HepG2 (cell line): ENCODE measurements around the gene HMGB3. TPM values are rescaled to one million over a fixed set of nuclear protein-coding genes. Genes with fewer than 3 reads are reported as not detected.

Experiments
- ATAC-seq: fragments of 200-7000 bp; cut with Tn5 transposase; 3 replicates; pipeline ENCODE4 v1.9.1; 2020; ENCODE audit warnings: mild to moderate bottlenecking, moderate library complexity
- BruUV-seq: library from RNA; stranded (reverse); fragments of 400-500 nt; replicated peaks from 2 replicates; lab custom pipeline; 2021; lab: Mats Ljungman, UMichigan
- CTCF ChIA-PET: fragments of 300-600 bp; formaldehyde crosslinking; extraction: SDS; loops from one replicate; lab custom pipeline; 2021; ENCODE audit warnings: low total read pairs, inconsistent platforms, low intra/inter-chr PET ratio; lab: Yijun Ruan, JAX
- POLR2A ChIA-PET: fragments of 350-600 bp; sonication (Branson Sonifier 250); formaldehyde crosslinking; loops from one replicate; lab custom pipeline; 2020; ENCODE audit warnings: antibody characterized with exemption, inconsistent platforms; lab: Yijun Ruan, JAX
- DNase-seq: peaks from one replicate; pipeline ENCODE4 v3.0.0-alpha.2; 2015; ENCODE audit warnings: low spot score
- FAIRE-seq: peaks from 3 replicates; lab custom pipeline; 2011; peaks lifted over from hg19 to GRCh38; lab: Jason Lieb, UNC
- H2AFZ ChIP-seq: one replicate; pipeline ENCODE4 v1.6.1; 2011; ENCODE audit warnings: low read length, inconsistent platforms
- H3K27ac ChIP-seq: fragments of 300-600 bp; 3 replicates; pipeline ENCODE4 v1.8.0; 2011; ENCODE audit warnings: mixed run types, mild to moderate bottlenecking, mixed read lengths, low read length, inconsistent platforms; ENCODE audit not compliant: insufficient read depth; ENCODE audit errors: extremely low read length
- H3K27me3 ChIP-seq, 2 experiments: fragments of 200-600 bp in 1 of 2; 2 replicates in 1 of 2; 3 replicates in 1 of 2; pipeline versions ENCODE4 v1.6.0 to v1.8.0; 2011; ENCODE audit warnings: low read length in 2 of 2, mild to moderate bottlenecking in 2 of 2, moderate library complexity in 2 of 2, inconsistent platforms in 1 of 2; ENCODE audit not compliant: insufficient read depth in 2 of 2, control insufficient read depth in 1 of 2
- H3K36me3 ChIP-seq, 2 experiments: fragments of 200-600 bp in 1 of 2; replicated peaks in 1 of 2; 2 replicates in 1 of 2; 3 replicates in 1 of 2; pipeline versions ENCODE4 v1.5.1 to v1.8.0; 2011; ENCODE audit warnings: low read length in 2 of 2, inconsistent platforms in 1 of 2; ENCODE audit not compliant: insufficient read depth in 2 of 2, control insufficient read depth in 1 of 2
- H3K4me1 ChIP-seq: 2 replicates; pipeline ENCODE4 v1.5.1; 2012; ENCODE audit warnings: low read length, inconsistent platforms; ENCODE audit not compliant: insufficient read depth
- H3K4me2 ChIP-seq: 2 replicates; pipeline ENCODE4 v1.6.0; 2011; ENCODE audit warnings: low read depth, low read length, inconsistent platforms
- H3K4me3 ChIP-seq, 3 experiments: fragments of 200-600 bp in 1 of 3; sonication (generic), shearing (Covaris generic) in 1 of 3; replicated peaks in 1 of 3; 2 replicates each; pipeline ENCODE4 v1.5.1; 2011 to 2016; ENCODE audit warnings: low read length in 3 of 3, inconsistent platforms in 2 of 3, low read depth in 2 of 3, mild to moderate bottlenecking in 2 of 3, control low read depth in 1 of 3, mixed read lengths in 1 of 3; ENCODE audit not compliant: insufficient read depth in 1 of 3
- H3K79me2 ChIP-seq: one replicate; pipeline ENCODE4 v1.6.1; 2011; ENCODE audit warnings: low read length, inconsistent platforms; ENCODE audit not compliant: insufficient read depth
- H3K9ac ChIP-seq: 2 replicates; pipeline ENCODE4 v1.6.0; 2011; ENCODE audit warnings: mild to moderate bottlenecking, low read depth, low read length, inconsistent platforms; ENCODE audit not compliant: insufficient read depth
- H3K9me3 ChIP-seq: 2 replicates; pipeline ENCODE4 v1.5.1; 2012; ENCODE audit warnings: mild to moderate bottlenecking, low read length
- H4K20me1 ChIP-seq: 2 replicates; pipeline ENCODE4 v1.6.0; 2011; ENCODE audit warnings: inconsistent platforms, mild to moderate bottlenecking, low read length, moderate library complexity; ENCODE audit not compliant: insufficient read depth
- CHD4 ChIP-seq: fragments of 200-600 bp; sonication (generic); IDR thresholded peaks from 2 replicates; pipeline ENCODE4 v1.7.0; 2017; ENCODE audit warnings: mild to moderate bottlenecking, low read length, borderline replicate concordance
- HDAC2 ChIP-seq: sonication (generic); formaldehyde crosslinking; IDR thresholded peaks from 2 replicates; pipeline ENCODE4 v1.4.0; 2020; ENCODE audit warnings: missing genetic modification reagents
- KAT7 ChIP-seq: IDR thresholded peaks from 2 replicates; pipeline ENCODE4 v1.6.1; 2018; ENCODE audit warnings: borderline replicate concordance, missing compliant biosample characterization
- MTF2 ChIP-seq: sonication (generic); formaldehyde crosslinking; IDR thresholded peaks from 2 replicates; pipeline ENCODE4 v1.5.0; 2020; ENCODE audit warnings: missing genetic modification reagents, borderline replicate concordance
- NR1H2 ChIP-seq: sonication (generic); formaldehyde crosslinking; IDR thresholded peaks from 2 replicates; pipeline ENCODE4 v1.8.1; 2022; ENCODE audit warnings: low read depth, missing genetic modification reagents, borderline replicate concordance
- RFX3 ChIP-seq: IDR thresholded peaks from 2 replicates; pipeline ENCODE4 v1.6.1; 2016; ENCODE audit warnings: missing biosample characterization, missing genetic modification reagents
- TMF1 ChIP-seq: sonication (generic); formaldehyde crosslinking; IDR thresholded peaks from 2 replicates; pipeline ENCODE4 v1.8.1; 2022; ENCODE audit warnings: low read depth, missing genetic modification reagents
- ZNF180 ChIP-seq: sonication (generic); formaldehyde crosslinking; IDR thresholded peaks from 2 replicates; pipeline ENCODE4 v1.4.0; 2020; ENCODE audit warnings: low read depth, missing genetic modification reagents, borderline replicate concordance
- ZNF446 ChIP-seq: sonication (generic); formaldehyde crosslinking; IDR thresholded peaks from 2 replicates; pipeline ENCODE4 v1.5.0; 2020; ENCODE audit warnings: mild to moderate bottlenecking, missing genetic modification reagents
- WGBS: methylation state at CpG from one replicate; pipeline ENCODE4 v1.1.6; 2017; ENCODE audit warnings: low lambda C conversion rate; 5-methylcytosine and 5-hydroxymethylcytosine counted together
- in situ Hi-C: cut with HindIII; loops from 2 replicates; pipeline ENCODE4 v1.10.0; 2017; ENCODE audit warnings: low pct_unique_long_range_greater_than_20kb; ENCODE audit not compliant: extremely low pct_ligation_motif_present
- intact Hi-C: fragments of 100-400 bp; cut with micrococcal nuclease; formaldehyde crosslinking; loops from one replicate; pipeline ENCODE4 v1.10.0; 2022; ENCODE audit not compliant: unreplicated experiment
- polyA plus RNA-seq, 8 experiments: library from polyadenylated mRNA; depleted of rRNA in 3 of 8; stranded (reverse) in 7 of 8; unstranded in 1 of 8; fragments of >200 nt; fragmentation: Illumina TruSeq in 4 of 8; extraction: Trizol in 4 of 8; gene quantifications; 2 replicates each; pipeline versions ENCODE4 v1.2.1 to v1.2.3, GENCODE V29; 2011 to 2016; ENCODE audit warnings: low read depth in 4 of 8, missing spikeins in 1 of 8, mixed read lengths in 1 of 8; ENCODE audit not compliant: insufficient read depth in 1 of 8
- total RNA-seq, 5 experiments: library from RNA; depleted of rRNA; stranded (reverse); fragments of >200 nt; fragmentation: Illumina TruSeq; extraction: Trizol; gene quantifications; 2 replicates each; pipeline ENCODE4 v1.2.3, GENCODE V29; 2016; ENCODE audit warnings: low read depth in 1 of 5
- TF ChIP-seq, protein P1 (sequence below): sonication (generic); formaldehyde crosslinking; IDR thresholded peaks from 2 replicates; pipeline ENCODE4 v1.8.0; 2022; ENCODE audit warnings: mild to moderate bottlenecking, missing genetic modification reagents; ENCODE audit not compliant: insufficient replicate concordance
- TF ChIP-seq, protein P2 (sequence below): sonication (generic); formaldehyde crosslinking; IDR thresholded peaks from 2 replicates; pipeline ENCODE4 v1.4.0; 2020; ENCODE audit warnings: missing genetic modification reagents, borderline replicate concordance

Gene HMGB3
- total and polyA plus RNA-seq, 2 of the 13 experiments (the other 11 are each of a cell fraction or from before 2014, with no cell fraction given), result 8.5 to 87.1 TPM

DNA sequence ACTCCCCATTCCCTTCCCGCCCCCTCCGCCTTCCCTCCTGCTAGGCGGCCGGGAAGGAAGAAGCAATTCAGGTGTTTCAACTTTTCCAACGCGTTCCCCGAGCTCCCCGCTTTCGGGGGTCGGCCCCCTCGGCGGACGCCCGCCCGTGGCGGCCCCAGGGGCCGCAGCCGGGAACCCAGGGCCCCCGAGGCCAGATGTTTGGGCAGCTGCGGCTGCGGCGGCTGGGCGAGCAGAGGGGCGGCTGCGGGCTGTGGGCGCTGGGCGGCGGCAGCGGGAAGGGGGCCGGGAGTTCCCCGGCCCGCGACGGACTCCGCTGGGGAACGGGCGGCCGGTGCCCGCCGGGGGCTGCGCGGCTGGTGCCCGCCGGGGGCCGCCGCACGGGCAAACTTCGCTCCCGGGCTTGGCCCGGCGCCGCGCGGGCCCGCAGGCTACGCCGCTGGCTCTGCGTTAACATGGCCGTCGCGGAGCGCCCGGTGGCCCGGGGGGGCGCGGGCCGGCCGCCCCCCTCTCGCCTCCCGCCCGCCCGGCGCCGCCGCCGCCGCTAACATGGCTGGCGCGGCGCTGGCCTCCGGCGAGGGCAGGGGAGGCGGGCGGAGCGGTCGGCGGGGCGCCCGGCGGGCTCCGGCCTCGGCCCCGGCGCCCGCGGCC lies 510 bp downstream of the HMGB3 start:
- no peak for FAIRE-seq
- Histone ChIP-seq H3K79me2 (peaks cover 11% of the 10 kb centered on the region), H3K27me3 (peaks cover 0 to 4% of the 10 kb centered on the region in 2 experiments; a peak in 1 of 5 replicates), H3K4me1 (peaks cover 16% of the 10 kb centered on the region), H2AFZ (no peak overlapping the region), H4K20me1 (0 out of 2 replicates have a peak, but pooled peaks cover 3% of the 10 kb centered on the region), H3K27ac (peak overlapping the region; percentile 75), H3K9me3 (no peaks in the 10 kb centered on the region), H3K9ac (peak overlapping the region; percentile 71), H3K36me3 (no peaks in the 10 kb centered on the region), H3K4me3 (peak overlapping the region; percentile 63 to 66 (median 63); a peak in 4 of 6 replicates), H3K4me2 (peak overlapping the region; percentile 18; the same call in 1 of the 2 replicates)
- in situ Hi-C loops, result no loop called here
- no CpG with 5 or more reads among the region's 96 CpGs for WGBS
- POLR2A ChIA-PET, result no interaction called here
- TF ChIP-seq HDAC2 (CRISPR knock-in tag) (no peak), NR1H2 (CRISPR knock-in tag) (no peak), MTF2 (CRISPR knock-in tag) (no peak), TMF1 (CRISPR knock-in tag) (no peak), KAT7 (CRISPR knock-in tag) (no peak), ZNF446 (no peak), RFX3 (CRISPR knock-in tag) (no peak), ZNF180 (no peak), CHD4 (no peak)
- TF ChIP-seq, protein P1, sequence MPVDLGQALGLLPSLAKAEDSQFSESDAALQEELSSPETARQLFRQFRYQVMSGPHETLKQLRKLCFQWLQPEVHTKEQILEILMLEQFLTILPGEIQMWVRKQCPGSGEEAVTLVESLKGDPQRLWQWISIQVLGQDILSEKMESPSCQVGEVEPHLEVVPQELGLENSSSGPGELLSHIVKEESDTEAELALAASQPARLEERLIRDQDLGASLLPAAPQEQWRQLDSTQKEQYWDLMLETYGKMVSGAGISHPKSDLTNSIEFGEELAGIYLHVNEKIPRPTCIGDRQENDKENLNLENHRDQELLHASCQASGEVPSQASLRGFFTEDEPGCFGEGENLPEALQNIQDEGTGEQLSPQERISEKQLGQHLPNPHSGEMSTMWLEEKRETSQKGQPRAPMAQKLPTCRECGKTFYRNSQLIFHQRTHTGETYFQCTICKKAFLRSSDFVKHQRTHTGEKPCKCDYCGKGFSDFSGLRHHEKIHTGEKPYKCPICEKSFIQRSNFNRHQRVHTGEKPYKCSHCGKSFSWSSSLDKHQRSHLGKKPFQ (CRISPR knock-in tag), result no peak
- TF ChIP-seq, protein P2, sequence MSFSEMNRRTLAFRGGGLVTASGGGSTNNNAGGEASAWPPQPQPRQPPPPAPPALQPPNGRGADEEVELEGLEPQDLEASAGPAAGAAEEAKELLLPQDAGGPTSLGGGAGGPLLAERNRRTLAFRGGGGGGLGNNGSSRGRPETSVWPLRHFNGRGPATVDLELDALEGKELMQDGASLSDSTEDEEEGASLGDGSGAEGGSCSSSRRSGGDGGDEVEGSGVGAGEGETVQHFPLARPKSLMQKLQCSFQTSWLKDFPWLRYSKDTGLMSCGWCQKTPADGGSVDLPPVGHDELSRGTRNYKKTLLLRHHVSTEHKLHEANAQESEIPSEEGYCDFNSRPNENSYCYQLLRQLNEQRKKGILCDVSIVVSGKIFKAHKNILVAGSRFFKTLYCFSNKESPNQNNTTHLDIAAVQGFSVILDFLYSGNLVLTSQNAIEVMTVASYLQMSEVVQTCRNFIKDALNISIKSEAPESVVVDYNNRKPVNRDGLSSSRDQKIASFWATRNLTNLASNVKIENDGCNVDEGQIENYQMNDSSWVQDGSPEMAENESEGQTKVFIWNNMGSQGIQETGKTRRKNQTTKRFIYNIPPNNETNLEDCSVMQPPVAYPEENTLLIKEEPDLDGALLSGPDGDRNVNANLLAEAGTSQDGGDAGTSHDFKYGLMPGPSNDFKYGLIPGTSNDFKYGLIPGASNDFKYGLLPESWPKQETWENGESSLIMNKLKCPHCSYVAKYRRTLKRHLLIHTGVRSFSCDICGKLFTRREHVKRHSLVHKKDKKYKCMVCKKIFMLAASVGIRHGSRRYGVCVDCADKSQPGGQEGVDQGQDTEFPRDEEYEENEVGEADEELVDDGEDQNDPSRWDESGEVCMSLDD (CRISPR knock-in tag), result no peak
- no peak for ATAC-seq
- intact Hi-C loops, result loop anchor here (5.0 kb wide), 1 partner anchor 86 kb away; the partner anchor contains the start of gene CD99L2
- CTCF ChIA-PET, result no interaction called here
- no peak for DNase-seq
- BruUV-seq, result no TSS peak
